Epithelial cell of proximal tubule (primary cell): ENCODE data around the gene TMEM35A. TPM values are rescaled to one million over a fixed set of nuclear protein-coding genes. Genes with fewer than 3 reads are reported as not detected.

Experiments
- DNase-seq: peaks from one replicate; pipeline ENCODE4 v3.0.0-alpha.2; 2011; ENCODE audit warnings: low read depth
- H3K4me3 ChIP-seq: 2 replicates; pipeline ENCODE4 v1.5.1; 2011; ENCODE audit warnings: low read depth, mild to moderate bottlenecking, low read length
- total RNA-seq: library from RNA; depleted of rRNA; stranded (reverse); fragments of >200 nt; gene quantifications from 2 replicates; pipeline ENCODE4 v1.2.3, GENCODE V29; 2015
- TF ChIP-seq, protein P1 (sequence below): conservative IDR thresholded peaks from 2 replicates; pipeline ENCODE4 v1.5.1; 2012; ENCODE audit warnings: low read depth, mild to moderate bottlenecking, low read length

The TMEM35A gene
- total RNA-seq, 1 donor from 2014 or later = 0.29 TPM

DNA sequence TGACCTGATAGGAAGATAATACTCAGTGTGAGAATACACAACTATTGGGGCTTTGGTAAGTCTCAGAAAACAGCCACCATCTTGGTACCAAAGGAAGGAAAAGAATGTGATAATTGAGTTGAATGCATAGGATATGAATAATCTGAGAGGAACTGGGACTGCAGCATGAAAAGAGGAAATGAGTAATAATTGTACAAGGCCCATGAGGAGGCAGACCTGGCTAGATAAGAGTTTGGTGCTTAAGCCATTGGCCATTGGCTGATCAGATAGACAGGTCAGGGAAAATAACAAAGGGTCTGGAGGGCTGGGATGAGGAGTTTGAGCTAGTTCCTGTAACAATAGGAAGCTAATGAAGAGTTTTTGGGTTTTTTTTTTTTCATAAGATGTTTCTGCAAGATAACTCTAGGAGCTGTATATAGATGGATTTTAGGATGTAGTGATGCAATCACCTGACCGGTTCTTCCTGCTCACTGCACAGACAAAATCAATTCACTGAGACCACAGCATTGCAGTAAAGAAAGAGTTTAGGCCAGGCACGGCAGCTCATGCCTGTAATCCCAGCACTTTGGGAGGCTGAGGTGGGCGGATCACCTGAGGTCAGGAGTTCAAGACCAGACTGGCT is 21.5 kb upstream of the TMEM35A start:
- H3K4me3 ChIP-seq = no peak overlapping the region
- DNase-seq = no peak
- TF ChIP-seq, protein P1, sequence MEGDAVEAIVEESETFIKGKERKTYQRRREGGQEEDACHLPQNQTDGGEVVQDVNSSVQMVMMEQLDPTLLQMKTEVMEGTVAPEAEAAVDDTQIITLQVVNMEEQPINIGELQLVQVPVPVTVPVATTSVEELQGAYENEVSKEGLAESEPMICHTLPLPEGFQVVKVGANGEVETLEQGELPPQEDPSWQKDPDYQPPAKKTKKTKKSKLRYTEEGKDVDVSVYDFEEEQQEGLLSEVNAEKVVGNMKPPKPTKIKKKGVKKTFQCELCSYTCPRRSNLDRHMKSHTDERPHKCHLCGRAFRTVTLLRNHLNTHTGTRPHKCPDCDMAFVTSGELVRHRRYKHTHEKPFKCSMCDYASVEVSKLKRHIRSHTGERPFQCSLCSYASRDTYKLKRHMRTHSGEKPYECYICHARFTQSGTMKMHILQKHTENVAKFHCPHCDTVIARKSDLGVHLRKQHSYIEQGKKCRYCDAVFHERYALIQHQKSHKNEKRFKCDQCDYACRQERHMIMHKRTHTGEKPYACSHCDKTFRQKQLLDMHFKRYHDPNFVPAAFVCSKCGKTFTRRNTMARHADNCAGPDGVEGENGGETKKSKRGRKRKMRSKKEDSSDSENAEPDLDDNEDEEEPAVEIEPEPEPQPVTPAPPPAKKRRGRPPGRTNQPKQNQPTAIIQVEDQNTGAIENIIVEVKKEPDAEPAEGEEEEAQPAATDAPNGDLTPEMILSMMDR = no peak

- no peak for DNase-seq
- no peak overlapping the region for H3K4me3 ChIP-seq
- TF ChIP-seq, protein P1 = no peak
Observed at GRCh38 chrX:101062176-101062575, 16.5 kb upstream of the TMEM35A start.

DNA sequence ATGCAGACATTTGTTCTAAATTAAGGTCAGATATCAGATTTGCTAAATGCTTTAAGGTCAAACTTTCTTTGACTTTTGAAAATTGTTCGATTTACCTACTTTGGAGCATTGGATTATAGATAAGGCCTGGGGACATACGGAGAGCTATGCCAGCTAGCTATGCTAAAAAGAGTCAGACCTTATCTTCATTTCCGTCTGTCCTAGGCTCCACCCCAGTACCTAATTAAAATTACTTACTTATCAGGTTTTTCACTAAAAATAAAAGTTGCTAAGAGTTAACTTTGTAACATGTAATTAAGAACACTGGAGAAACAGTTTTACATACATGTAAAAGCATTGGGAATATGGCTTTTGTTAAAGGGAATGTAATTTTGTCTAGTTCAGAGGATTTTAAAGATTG is 7.1 kb upstream of the TMEM35A start:
- H3K4me3 ChIP-seq = no peak overlapping the region
- no peak for DNase-seq
- TF ChIP-seq, protein P1 = no peak

DNA sequence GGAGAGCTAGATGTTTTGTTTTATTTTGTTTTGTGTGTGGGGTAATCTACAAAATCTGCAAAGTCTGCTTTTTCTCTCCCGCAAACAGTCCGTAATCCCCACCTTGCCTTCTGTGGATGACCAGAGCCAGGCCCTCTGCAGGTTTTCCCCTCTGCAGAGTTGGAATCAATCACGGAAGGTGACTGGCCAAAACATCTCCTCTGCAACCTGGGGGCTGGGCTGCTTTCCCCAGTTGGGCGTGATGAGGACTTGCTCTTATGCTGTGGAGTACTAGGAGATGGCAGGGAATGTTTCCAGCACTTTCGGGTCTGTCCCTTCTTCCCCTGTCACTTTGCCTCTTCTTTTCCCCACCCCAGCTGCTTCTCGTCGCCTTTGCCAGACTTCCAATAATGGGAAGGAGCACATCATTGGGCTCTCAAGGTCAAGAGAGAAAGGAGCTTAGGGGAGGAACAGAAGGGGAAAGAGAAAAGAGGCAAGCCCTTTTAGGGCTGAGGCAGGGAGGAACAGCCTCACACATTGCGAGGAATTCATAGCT is 1.1 kb downstream of the TMEM35A start:
- DNase-seq = no peak
- no peak overlapping the region for H3K4me3 ChIP-seq
- TF ChIP-seq, protein P1 = no peak

- TF ChIP-seq, protein P1 = no peak
- DNase-seq = no peak
- H3K4me3 ChIP-seq = no peak overlapping the region
Observed at GRCh38 chrX:101080326-101081124, 1.8 kb downstream of the TMEM35A start.

DNA sequence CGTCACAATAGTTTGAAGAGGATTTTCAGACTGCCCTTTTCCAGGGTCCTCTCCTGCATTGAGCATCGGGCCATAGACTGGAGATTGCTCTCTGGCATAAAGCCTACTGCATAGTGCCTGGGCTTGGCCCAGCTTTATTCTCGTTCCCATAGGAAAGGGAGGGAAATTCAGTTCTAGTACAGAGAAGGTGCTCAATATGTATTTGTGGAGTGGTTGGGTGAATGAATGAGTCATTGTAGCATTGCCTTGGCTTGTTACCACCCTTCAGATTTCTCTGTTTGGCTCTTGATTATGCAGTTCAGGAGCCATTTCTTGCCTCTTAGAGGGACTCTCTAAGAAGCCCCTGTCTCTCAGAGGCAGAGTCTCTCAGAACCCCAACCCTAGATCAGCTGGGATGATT is 2.6 kb downstream of the TMEM35A start:
- H3K4me3 ChIP-seq = no peak overlapping the region
- no peak for DNase-seq
- TF ChIP-seq, protein P1 = no peak

DNA sequence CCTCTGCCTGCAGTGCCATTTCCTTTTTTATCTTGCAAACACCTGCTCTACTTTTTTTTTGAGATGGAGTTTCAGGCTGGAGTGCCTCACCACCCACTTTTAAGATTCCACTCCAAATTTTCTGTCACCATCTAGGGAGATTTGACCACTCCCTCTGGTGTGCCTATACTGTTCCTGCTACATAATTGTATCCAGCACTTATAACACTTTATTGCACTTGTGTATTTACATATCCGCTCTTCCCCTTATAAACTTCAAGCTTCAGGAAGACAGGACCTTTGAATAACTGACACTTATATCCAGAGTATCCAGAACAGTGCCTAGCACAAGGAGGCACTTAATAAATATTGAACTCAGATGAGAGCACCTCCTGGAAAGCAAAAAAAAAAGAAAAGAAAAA is 13.1 kb downstream of the TMEM35A start:
- no peak for DNase-seq
- H3K4me3 ChIP-seq = no peak overlapping the region
- TF ChIP-seq, protein P1 = no peak
